Lower leg skin (tissue), 4 donors: Measurements from ENCODE around the gene RER1. TPM values are rescaled to one million over a fixed set of nuclear protein-coding genes. Genes with fewer than 3 reads are reported as not detected.
A peak's percentile ranks its signal among the peaks of the same experiment; 100 is the strongest.

Source experiments
- DNase-seq, 2 donors: peaks; one replicate each; pipeline ENCODE4 v3.0.0-alpha.2; 2019; ENCODE audit warnings: low spot score in 2 of 2
- H3K4me3 ChIP-seq: fragments of 200-600 bp; sonication (generic); 2 replicates; pipeline ENCODE4 v1.5.1; 2017; ENCODE audit warnings: mild to moderate bottlenecking, low read depth; ENCODE audit not compliant: poor library complexity, severe bottlenecking
- POLR2A ChIP-seq, 2 donors: fragments of 450-650 bp; IDR thresholded peaks; one replicate each; pipeline ENCODE4 v1.6.1; 2016 to 2017; ENCODE audit warnings: antibody characterized with exemption in 2 of 2, mild to moderate bottlenecking in 1 of 2, moderate library complexity in 1 of 2
- WGBS, 2 donors: methylation state at CpG; one replicate each; pipeline ENCODE4 v1.1.5; 2018; 5-methylcytosine and 5-hydroxymethylcytosine counted together
- intact Hi-C: fragments of 100-400 bp; cut with DNase I; formaldehyde crosslinking; loops from one replicate; pipeline ENCODE4 v1.15.0; 2023; ENCODE audit warnings: low total_unique reads
- total RNA-seq, 4 donors: library from RNA; depleted of rRNA; stranded (reverse); fragments of >200 nt; gene quantifications; one replicate each; pipeline ENCODE4 v1.1.0, GENCODE V29; 2016
- TF ChIP-seq, protein P1 (sequence below), 3 donors: fragments of 450-650 bp; IDR thresholded peaks; one replicate each; pipeline ENCODE4 v1.5.1; 2016; ENCODE audit warnings: antibody characterized with exemption in 3 of 3, mild to moderate bottlenecking in 3 of 3, moderate library complexity in 2 of 3

Gene RER1
- total RNA-seq, 4 donors from 2014 or later, result 67.4 to 114 (median 70.7) TPM

- intact Hi-C loops, result no loop called here
- no peak for DNase-seq
- H3K4me3 ChIP-seq, result peak overlapping the region; percentile 74
- WGBS, 2 donors, result 12 to 14% methylated on average over 17 to 22 of the region's 38 CpGs
- no peak for TF ChIP-seq POLR2A (IDR thresholded peaks at IDR 0.05)
- TF ChIP-seq, protein P1, sequence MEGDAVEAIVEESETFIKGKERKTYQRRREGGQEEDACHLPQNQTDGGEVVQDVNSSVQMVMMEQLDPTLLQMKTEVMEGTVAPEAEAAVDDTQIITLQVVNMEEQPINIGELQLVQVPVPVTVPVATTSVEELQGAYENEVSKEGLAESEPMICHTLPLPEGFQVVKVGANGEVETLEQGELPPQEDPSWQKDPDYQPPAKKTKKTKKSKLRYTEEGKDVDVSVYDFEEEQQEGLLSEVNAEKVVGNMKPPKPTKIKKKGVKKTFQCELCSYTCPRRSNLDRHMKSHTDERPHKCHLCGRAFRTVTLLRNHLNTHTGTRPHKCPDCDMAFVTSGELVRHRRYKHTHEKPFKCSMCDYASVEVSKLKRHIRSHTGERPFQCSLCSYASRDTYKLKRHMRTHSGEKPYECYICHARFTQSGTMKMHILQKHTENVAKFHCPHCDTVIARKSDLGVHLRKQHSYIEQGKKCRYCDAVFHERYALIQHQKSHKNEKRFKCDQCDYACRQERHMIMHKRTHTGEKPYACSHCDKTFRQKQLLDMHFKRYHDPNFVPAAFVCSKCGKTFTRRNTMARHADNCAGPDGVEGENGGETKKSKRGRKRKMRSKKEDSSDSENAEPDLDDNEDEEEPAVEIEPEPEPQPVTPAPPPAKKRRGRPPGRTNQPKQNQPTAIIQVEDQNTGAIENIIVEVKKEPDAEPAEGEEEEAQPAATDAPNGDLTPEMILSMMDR (IDR thresholded peaks at IDR 0.05), result no peak
Measured at GRCh38 chr1:2411801-2412394, 20.3 kb downstream of the RER1 start.

GRCh38 chr1:2412395-2412772 is 20.7 kb downstream of the RER1 start, which contains the start of gene PEX10:
TSS of gene PEX10 (minus strand) at chr1:2412564. CDS start at chr1:2412502, 62 bp downstream.
- 2% methylated on average over 10 of the region's 55 CpGs; no CpG with 5 or more reads in 1 of the 2 donors for WGBS, 2 donors
- DNase-seq, result peak; percentile 96 to 100
- no peak for TF ChIP-seq POLR2A (IDR thresholded peaks at IDR 0.05)
- TF ChIP-seq, protein P1 (IDR thresholded peaks at IDR 0.05), result no peak
- intact Hi-C loops, result no loop called here
- H3K4me3 ChIP-seq, result peak within 1 kb of the TSS; percentile 74

DNA sequence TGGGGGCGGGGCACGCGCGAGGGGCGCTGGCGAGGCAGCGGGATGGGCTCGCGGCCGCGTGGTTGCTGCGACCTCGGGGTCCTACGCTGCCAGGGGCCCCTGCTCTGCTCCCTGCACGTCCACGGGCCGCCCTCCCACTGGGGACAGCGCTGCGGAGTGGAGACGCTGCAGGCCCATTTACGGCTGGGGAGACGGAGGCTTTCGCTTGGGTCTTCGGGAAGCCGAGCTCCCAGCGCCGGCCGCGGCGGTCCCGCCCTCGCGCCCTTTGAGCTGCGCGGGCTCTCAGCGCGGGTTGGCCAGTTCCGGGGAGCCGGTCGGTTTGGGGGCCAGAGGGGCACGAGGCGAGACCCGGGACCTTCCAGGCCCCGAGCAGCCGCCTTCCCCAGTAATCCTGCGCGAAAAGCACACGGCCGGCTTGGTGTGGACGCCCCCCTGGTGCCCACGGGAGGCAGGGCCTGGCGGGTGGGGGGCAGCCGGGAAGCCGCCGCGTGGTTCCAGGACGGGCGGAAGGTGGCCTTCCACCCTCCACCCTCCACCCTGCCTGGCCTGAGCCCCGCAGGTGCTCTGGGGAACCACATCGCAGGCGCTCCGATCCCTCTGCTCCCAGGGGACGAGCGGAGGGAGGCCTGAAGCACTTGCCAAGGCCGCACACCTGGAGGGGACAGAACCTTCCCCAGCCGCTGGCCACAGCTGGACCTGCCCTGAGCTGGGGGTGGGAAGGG is 21.3 kb downstream of the RER1 start:
- TF ChIP-seq, protein P1 (IDR thresholded peaks at IDR 0.05), result no peak
- no peak for TF ChIP-seq POLR2A (IDR thresholded peaks at IDR 0.05)
- intact Hi-C loops, result no loop called here
- peak overlapping the region; percentile 54 for H3K4me3 ChIP-seq
- DNase-seq, result no peak
- WGBS, 2 donors, result 3 to 4% methylated on average over 6 to 37 of the region's 66 CpGs

GRCh38 chr1:2413495-2414296 is 22.1 kb downstream of the RER1 start:
- 26 to 43% methylated on average over 8 to 17 of the region's 28 CpGs for WGBS, 2 donors

GRCh38 chr1:2414297-2414958 is 22.8 kb downstream of the RER1 start:
- DNase-seq, result peak; percentile 61 to 96
- WGBS, 2 donors, result 1 to 3% methylated on average over 25 of the region's 25 CpGs
- H3K4me3 ChIP-seq, result no peak overlapping the region
- intact Hi-C loops, result loop anchor here (1.0 kb wide), 1 partner anchor 134 kb away; no protein-coding TSS in a partner anchor
- TF ChIP-seq, protein P1 (IDR thresholded peaks at IDR 0.05), result peak in 1 of 3 donors; percentile 63
- TF ChIP-seq POLR2A (IDR thresholded peaks at IDR 0.05), result no peak

More at GRCh38 chr1:2413495-2414296, 22.1 kb downstream of the RER1 start:
- TF ChIP-seq, protein P1 (IDR thresholded peaks at IDR 0.05), result no peak
- no peak for TF ChIP-seq POLR2A (IDR thresholded peaks at IDR 0.05)
- DNase-seq, result no peak
- H3K4me3 ChIP-seq, result no peak overlapping the region
- intact Hi-C loops, result loop anchor here (1.0 kb wide), 1 partner anchor 135 kb away; no protein-coding TSS in a partner anchor
